Karpas-422 (cell line): Measurements from ENCODE around the gene RHOT1. TPM values are rescaled to one million over a fixed set of nuclear protein-coding genes. Genes with fewer than 3 reads are reported as not detected.
"Not testable (repeated sequence)": the region's sequence is repeated elsewhere in the genome, so short reads cannot be mapped to it uniquely, and the experiment has no call there.

Source experiments
- DNase-seq: peaks from one replicate; pipeline ENCODE4 v3.0.0-alpha.2; 2015
- H2AFZ ChIP-seq: fragments of 200-600 bp; sonication (generic); 2 replicates; pipeline ENCODE4 v1.6.1; 2014; ENCODE audit warnings: antibody characterized with exemption, low read length, mixed read lengths
- H3K27ac ChIP-seq: fragments of 200-600 bp; sonication (generic); 2 replicates; pipeline ENCODE4 v1.5.1; 2014; ENCODE audit warnings: mild to moderate bottlenecking, low read length, moderate library complexity
- H3K27me3 ChIP-seq: fragments of 200-600 bp; sonication (generic); 2 replicates; pipeline ENCODE4 v1.6.1; 2014; ENCODE audit warnings: low read length, mixed read lengths
- H3K36me3 ChIP-seq: fragments of 200-600 bp; sonication (generic); 2 replicates; pipeline ENCODE4 v1.6.1; 2014; ENCODE audit warnings: low read length, mixed read lengths; ENCODE audit not compliant: insufficient read depth
- H3K4me1 ChIP-seq: fragments of 200-600 bp; sonication (generic); 2 replicates; pipeline ENCODE4 v1.6.1; 2014; ENCODE audit warnings: mild to moderate bottlenecking, low read length, mixed read lengths
- H3K4me2 ChIP-seq: fragments of 200-600 bp; sonication (generic); 2 replicates; pipeline ENCODE4 v1.6.1; 2014; ENCODE audit warnings: low read length, low read depth, mild to moderate bottlenecking; ENCODE audit not compliant: poor library complexity, severe bottlenecking
- H3K4me3 ChIP-seq: fragments of 200-600 bp; sonication (generic); 2 replicates; pipeline ENCODE4 v1.5.1; 2014; ENCODE audit warnings: mild to moderate bottlenecking, antibody characterized with exemption, low read length, mixed read lengths
- H3K79me2 ChIP-seq: fragments of 200-600 bp; sonication (generic); 2 replicates; pipeline ENCODE4 v1.6.1; 2014; ENCODE audit warnings: mild to moderate bottlenecking, low read length, mixed read lengths
- H3K9ac ChIP-seq: fragments of 200-600 bp; sonication (generic); 2 replicates; pipeline ENCODE4 v1.6.0; 2014; ENCODE audit warnings: low read length
- H3K9me2 ChIP-seq: fragments of 200-600 bp; sonication (generic), shearing (Covaris generic); replicated peaks from 2 replicates; pipeline ENCODE4 v1.6.0; 2014; ENCODE audit warnings: mild to moderate bottlenecking, low read length, moderate library complexity; ENCODE audit not compliant: insufficient read depth
- H3K9me3 ChIP-seq: fragments of 300-700, 200-600 bp; sonication (generic); 2 replicates; pipeline ENCODE4 v1.6.1; 2014; ENCODE audit warnings: low read length, mixed read lengths
- H4K20me1 ChIP-seq: fragments of 200-600 bp; sonication (generic); 2 replicates; pipeline ENCODE4 v1.6.1; 2014; ENCODE audit warnings: mild to moderate bottlenecking, antibody characterized with exemption, low read length, low read depth; ENCODE audit not compliant: insufficient read depth
- total RNA-seq: library from RNA; depleted of rRNA; stranded (reverse); fragments of >200 nt; shearing (Covaris generic); gene quantifications from 2 replicates; pipeline ENCODE4 v1.2.3, GENCODE V29; 2014; ENCODE audit warnings: low replicate concordance

Gene RHOT1
- total RNA-seq, 1 experiment from 2014 or later = 87.5 TPM

GRCh38 chr17:32118088-32118487, 24.2 kb upstream of the RHOT1 start:
- H3K4me2 ChIP-seq, H3K4me1 ChIP-seq, H3K27ac ChIP-seq, H3K79me2 ChIP-seq, H2AFZ ChIP-seq, H3K9me2 ChIP-seq, H4K20me1 ChIP-seq, DNase-seq, H3K4me3 ChIP-seq, H3K9ac ChIP-seq, H3K27me3 ChIP-seq, H3K9me3 ChIP-seq, H3K36me3 ChIP-seq: not testable (repeated sequence)

DNA sequence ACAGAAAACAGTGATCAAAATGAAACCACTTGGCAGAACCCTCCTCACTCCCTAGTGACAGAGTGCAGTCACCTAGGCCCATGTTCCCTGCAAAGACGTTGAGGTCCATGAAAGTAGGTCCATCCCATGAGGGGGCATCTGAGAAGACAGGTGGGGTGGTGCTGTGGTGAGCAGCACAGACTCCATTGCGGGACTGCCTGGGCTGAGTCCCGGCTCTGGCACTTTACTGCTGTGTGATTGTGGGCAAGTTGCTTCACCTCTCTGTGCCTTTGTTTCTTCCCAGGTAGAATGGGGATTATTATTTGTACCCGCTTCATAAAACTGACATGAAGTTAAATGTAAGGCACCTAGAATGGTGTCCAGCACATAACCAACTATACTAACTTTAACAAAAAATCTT, 23.5 kb upstream of the RHOT1 start:
- DNase-seq = no peak
- H3K27me3 ChIP-seq = no peaks in the 10 kb centered on the region
- H3K9me2 ChIP-seq = no peaks in the 10 kb centered on the region
- H4K20me1 ChIP-seq = no peaks in the 10 kb centered on the region
- no peak overlapping the region for H3K4me3 ChIP-seq
- no peaks in the 10 kb centered on the region for H3K79me2 ChIP-seq
- H3K27ac ChIP-seq = no peak overlapping the region
- H3K4me1 ChIP-seq = no peaks in the 10 kb centered on the region
- H3K4me2 ChIP-seq = no peak overlapping the region
- no peaks in the 10 kb centered on the region for H3K9me3 ChIP-seq
- H3K36me3 ChIP-seq = no peaks in the 10 kb centered on the region
- H3K9ac ChIP-seq = no peak overlapping the region
- H2AFZ ChIP-seq = no peak overlapping the region

DNA sequence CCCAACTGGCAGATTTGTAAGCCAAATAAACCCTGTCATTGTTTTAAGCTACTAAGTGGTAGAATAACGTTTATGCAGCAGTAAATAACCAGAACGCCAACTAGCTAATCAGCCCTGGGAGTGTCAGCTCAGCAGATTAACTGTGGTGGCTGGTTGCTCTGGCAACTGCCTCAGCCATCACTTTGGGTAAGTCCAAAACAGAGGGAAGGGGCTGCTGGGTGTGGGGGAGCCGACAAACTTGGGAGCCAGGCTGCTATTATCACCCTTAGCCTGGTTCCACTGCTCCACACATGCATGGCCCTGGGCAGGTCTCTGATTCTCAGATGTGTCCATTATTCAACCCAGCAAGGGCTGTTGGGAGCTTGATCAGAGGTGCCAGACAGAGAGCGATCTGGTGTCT, 22.2 kb upstream of the RHOT1 start:
- H3K9me3 ChIP-seq = no peaks in the 10 kb centered on the region
- H3K27ac ChIP-seq = no peak overlapping the region
- H2AFZ ChIP-seq = no peak overlapping the region
- no peaks in the 10 kb centered on the region for H3K27me3 ChIP-seq
- H3K9ac ChIP-seq = no peak overlapping the region
- no peaks in the 10 kb centered on the region for H3K9me2 ChIP-seq
- no peaks in the 10 kb centered on the region for H3K79me2 ChIP-seq
- H3K4me1 ChIP-seq = no peaks in the 10 kb centered on the region
- H4K20me1 ChIP-seq = no peaks in the 10 kb centered on the region
- no peak overlapping the region for H3K4me2 ChIP-seq
- no peak overlapping the region for H3K4me3 ChIP-seq
- no peaks in the 10 kb centered on the region for H3K36me3 ChIP-seq
- DNase-seq = no peak

DNA sequence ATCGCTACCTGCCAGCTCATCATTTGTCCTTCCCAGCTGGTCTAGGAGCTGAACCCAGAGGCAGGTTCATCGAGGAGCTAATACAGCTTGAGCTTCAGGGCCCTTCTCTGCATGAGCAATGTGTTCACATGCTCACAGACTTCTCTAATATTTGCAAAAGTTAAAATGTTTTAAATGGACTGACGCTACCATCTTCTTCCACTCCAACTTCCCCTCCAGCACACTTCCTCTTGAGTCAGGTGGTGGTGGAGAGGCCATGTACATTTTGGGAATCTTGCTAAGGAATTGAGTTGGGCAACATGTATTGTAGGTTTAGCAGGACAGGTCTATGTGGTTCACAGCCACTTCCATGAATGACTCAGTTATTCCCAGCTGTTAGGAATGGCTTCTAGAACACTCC, 21.6 kb upstream of the RHOT1 start:
- H3K4me3 ChIP-seq = no peak overlapping the region
- no peak overlapping the region for H2AFZ ChIP-seq
- H3K4me1 ChIP-seq = no peaks in the 10 kb centered on the region

DNA sequence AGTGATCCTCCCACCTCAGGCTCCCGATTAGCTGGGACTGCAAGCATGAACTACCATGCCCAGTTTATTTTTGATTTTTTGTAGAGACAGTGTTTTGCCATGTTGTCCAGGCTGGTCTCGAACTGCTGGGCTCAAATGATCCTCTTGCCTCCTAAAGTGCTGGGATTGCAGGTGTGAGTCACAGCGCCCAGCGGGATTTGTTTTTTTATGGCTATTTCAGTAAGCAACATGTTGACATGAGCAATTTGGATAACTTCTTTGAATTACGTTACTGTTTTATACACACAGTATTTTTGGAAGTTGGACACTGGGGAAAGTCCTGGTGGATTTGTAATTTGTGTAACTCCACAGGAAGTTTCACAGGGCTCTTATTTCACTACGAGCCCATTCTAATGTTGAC, 18.5 kb upstream of the RHOT1 start:
- no peaks in the 10 kb centered on the region for H4K20me1 ChIP-seq
- H2AFZ ChIP-seq = no peak overlapping the region
- H3K9ac ChIP-seq = no peak overlapping the region
- no peak overlapping the region for H3K27ac ChIP-seq
- no peaks in the 10 kb centered on the region for H3K79me2 ChIP-seq
- H3K9me2 ChIP-seq = no peaks in the 10 kb centered on the region
- no peaks in the 10 kb centered on the region for H3K27me3 ChIP-seq
- H3K4me2 ChIP-seq = no peak overlapping the region
- peaks cover 16% of the 10 kb centered on the region for H3K4me1 ChIP-seq
- H3K36me3 ChIP-seq = no peaks in the 10 kb centered on the region
- DNase-seq = no peak
- no peaks in the 10 kb centered on the region for H3K9me3 ChIP-seq
- no peak overlapping the region for H3K4me3 ChIP-seq

More for the DNA sequence above, 21.6 kb upstream of the RHOT1 start:
- H4K20me1 ChIP-seq = no peaks in the 10 kb centered on the region
- H3K27ac ChIP-seq = no peak overlapping the region
- H3K36me3 ChIP-seq = no peaks in the 10 kb centered on the region
- H3K9ac ChIP-seq = no peak overlapping the region
- H3K79me2 ChIP-seq = no peaks in the 10 kb centered on the region
- DNase-seq = no peak
- no peaks in the 10 kb centered on the region for H3K9me2 ChIP-seq
- H3K9me3 ChIP-seq = no peaks in the 10 kb centered on the region
- no peaks in the 10 kb centered on the region for H3K27me3 ChIP-seq
- no peak overlapping the region for H3K4me2 ChIP-seq

DNA sequence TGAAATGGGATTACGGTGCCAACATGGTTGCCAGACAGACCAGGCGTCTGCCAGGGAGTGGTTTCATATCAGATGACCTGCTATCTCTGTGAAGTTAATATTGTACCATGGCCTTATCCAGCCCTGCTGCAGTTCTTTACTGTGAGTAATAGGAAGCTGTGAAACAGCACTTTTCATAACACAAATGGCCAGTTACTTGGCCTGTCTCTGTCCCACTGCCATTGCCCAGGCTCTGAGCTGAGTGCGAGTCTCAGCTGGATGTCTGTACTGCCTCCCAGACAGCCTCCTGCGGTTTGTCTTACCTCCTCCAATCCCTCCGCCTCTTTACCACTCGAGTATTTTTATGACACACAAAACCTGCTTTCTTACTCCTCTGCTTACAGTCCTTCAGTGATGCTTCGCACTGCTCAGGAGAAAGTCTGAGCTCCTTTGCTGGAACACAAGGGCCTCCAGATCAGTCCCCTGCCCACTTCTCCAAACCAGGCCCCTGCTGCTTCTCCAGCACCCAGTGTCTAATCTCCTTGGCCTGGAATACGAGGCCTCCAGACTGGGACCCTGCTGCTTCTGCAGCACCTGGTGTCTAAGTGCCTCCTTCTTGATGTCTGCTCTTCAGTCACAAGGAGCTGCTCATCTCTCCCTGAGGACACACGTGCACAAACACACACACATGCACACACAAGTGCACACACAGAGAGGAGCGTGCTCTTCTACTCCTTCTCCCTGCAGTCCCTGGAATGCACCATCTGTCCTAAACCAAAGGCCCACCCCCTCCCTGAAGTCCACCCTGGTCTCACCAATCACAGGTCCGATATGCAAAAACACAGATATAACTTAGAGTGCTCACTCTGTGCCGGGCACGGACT, 17.1 kb upstream of the RHOT1 start:
- H3K27me3 ChIP-seq = no peaks in the 10 kb centered on the region
- H3K9ac ChIP-seq = no peak overlapping the region
- no peak for DNase-seq
- H3K9me3 ChIP-seq = no peaks in the 10 kb centered on the region
- no peak overlapping the region for H3K4me3 ChIP-seq
- no peaks in the 10 kb centered on the region for H3K79me2 ChIP-seq
- no peak overlapping the region for H3K4me2 ChIP-seq
- no peaks in the 10 kb centered on the region for H4K20me1 ChIP-seq
- H3K4me1 ChIP-seq = peaks cover 18% of the 10 kb centered on the region
- no peak overlapping the region for H3K27ac ChIP-seq
- no peak overlapping the region for H2AFZ ChIP-seq
- H3K9me2 ChIP-seq = no peaks in the 10 kb centered on the region
- no peaks in the 10 kb centered on the region for H3K36me3 ChIP-seq

GRCh38 chr17:32125848-32126153, 16.5 kb upstream of the RHOT1 start:
- Histone ChIP-seq H3K36me3 (no peaks in the 10 kb centered on the region), H4K20me1 (no peaks in the 10 kb centered on the region), H3K9me3 (no peaks in the 10 kb centered on the region), H3K4me1 (peaks cover 24% of the 10 kb centered on the region), H3K79me2 (no peaks in the 10 kb centered on the region), H3K4me2 (no peak overlapping the region), H3K27me3 (no peaks in the 10 kb centered on the region), H2AFZ (no peak overlapping the region), H3K27ac (no peak overlapping the region), H3K4me3 (no peak overlapping the region), H3K9me2 (no peaks in the 10 kb centered on the region), H3K9ac (no peak overlapping the region)
- DNase-seq = no peak

- DNase-seq = no peak
- Histone ChIP-seq H3K9me2 (no peaks in the 10 kb centered on the region), H2AFZ (no peak overlapping the region), H3K27ac (no peak overlapping the region), H3K4me2 (no peak overlapping the region), H4K20me1 (no peaks in the 10 kb centered on the region), H3K4me3 (no peak overlapping the region), H3K79me2 (no peaks in the 10 kb centered on the region), H3K36me3 (no peaks in the 10 kb centered on the region), H3K9me3 (no peaks in the 10 kb centered on the region), H3K4me1 (peaks cover 26% of the 10 kb centered on the region), H3K27me3 (no peaks in the 10 kb centered on the region), H3K9ac (no peak overlapping the region)
Measured at GRCh38 chr17:32126325-32126724, 16.0 kb upstream of the RHOT1 start.
